Panc1 (cell line): ENCODE data around the gene UBE2E2. TPM values are rescaled to one million over a fixed set of nuclear protein-coding genes. Genes with fewer than 3 reads are reported as not detected.

Experiments used
- ATAC-seq: fragments of 200-7000 bp; cut with Tn5 transposase; 2 replicates; pipeline ENCODE4 v1.9.1; 2020; ENCODE audit warnings: mild to moderate bottlenecking, moderate library complexity
- BruUV-seq: library from RNA; stranded (reverse); fragments of 400-500 nt; replicated peaks from 2 replicates; lab custom pipeline; 2021; lab: Mats Ljungman, UMichigan
- CTCF ChIA-PET: fragments of 300-600 bp; sonication (Branson Sonifier 250); formaldehyde crosslinking; loops from one replicate; lab custom pipeline; 2022; ENCODE audit warnings: antibody characterized with exemption; lab: Charles Lee
- POLR2A ChIA-PET: fragments of 300-600 bp; sonication (Branson Sonifier 250); formaldehyde crosslinking; loops from one replicate; lab custom pipeline; 2022; ENCODE audit warnings: antibody characterized with exemption; lab: Charles Lee
- DNase-seq: peaks from one replicate; pipeline ENCODE4 v3.0.0-alpha.2; 2010; ENCODE audit warnings: low read depth, low spot score
- H3K27ac ChIP-seq: 2 replicates; pipeline ENCODE4 v1.5.1; 2011; ENCODE audit warnings: mild to moderate bottlenecking, low read length, inconsistent platforms
- H3K27me3 ChIP-seq: fragments of 200-500 bp; sonication (Bioruptor generic); 2 replicates; pipeline ENCODE4 v1.6.0; 2014; ENCODE audit warnings: low read length, inconsistent platforms; ENCODE audit not compliant: control insufficient read depth, insufficient read depth
- H3K36me3 ChIP-seq: fragments of 200-500 bp; sonication (Bioruptor generic); 2 replicates; pipeline ENCODE4 v1.5.1; 2014; ENCODE audit warnings: inconsistent platforms, mild to moderate bottlenecking, low read length, moderate library complexity; ENCODE audit not compliant: control insufficient read depth, insufficient read depth
- H3K4me1 ChIP-seq: 2 replicates; pipeline ENCODE4 v1.5.1; 2011; ENCODE audit warnings: inconsistent platforms, mild to moderate bottlenecking, low read length, moderate library complexity; ENCODE audit not compliant: control insufficient read depth, insufficient read depth
- H3K4me3 ChIP-seq, 2 experiments: 2 replicates each; pipeline ENCODE4 v1.5.1; 2011 to 2012; ENCODE audit warnings: low read depth in 2 of 2, low read length in 2 of 2, mild to moderate bottlenecking in 2 of 2, inconsistent platforms in 1 of 2, moderate library complexity in 1 of 2
- H3K9me3 ChIP-seq: fragments of 200-500 bp; sonication (Bioruptor generic); 2 replicates; pipeline ENCODE4 v1.5.1; 2014; ENCODE audit warnings: low read depth, mild to moderate bottlenecking, inconsistent platforms, low read length, moderate library complexity; ENCODE audit not compliant: control insufficient read depth, insufficient read depth
- POLR2AphosphoS5 ChIP-seq: IDR thresholded peaks from 2 replicates; pipeline ENCODE4 v1.6.1; 2012; ENCODE audit warnings: mild to moderate bottlenecking, low read depth, low read length, moderate library complexity
- SIN3A ChIP-seq: IDR thresholded peaks from 2 replicates; pipeline ENCODE4 v1.6.1; 2012; ENCODE audit warnings: low read depth, mild to moderate bottlenecking, low read length, moderate library complexity, borderline replicate concordance; ENCODE audit not compliant: insufficient read depth
- TCF7L2 ChIP-seq: IDR thresholded peaks from 2 replicates; pipeline ENCODE4 v1.6.1; 2011; ENCODE audit warnings: mild to moderate bottlenecking, low read depth, low read length, inconsistent platforms
- in situ Hi-C: cut with HindIII; loops from 2 replicates; pipeline ENCODE4 v1.10.0; 2016; ENCODE audit warnings: low sequenced_read_pairs, low pct_unique_long_range_greater_than_20kb
- intact Hi-C: fragments of 100-400 bp; cut with micrococcal nuclease; formaldehyde crosslinking; loops from one replicate; pipeline ENCODE4 v1.10.0; 2022; ENCODE audit not compliant: unreplicated experiment
- total RNA-seq: library from RNA; stranded (reverse); gene quantifications from one replicate; pipeline ENCODE4 v1.2.1, GENCODE V29; 2021; ENCODE audit not compliant: unreplicated experiment
- TF ChIP-seq, protein P1 (sequence below): fragments of 450-650 bp; IDR thresholded peaks from 2 replicates; pipeline ENCODE4 v1.5.1; 2017; ENCODE audit warnings: mild to moderate bottlenecking
- TF ChIP-seq, protein P2 (sequence below), 2 experiments: IDR thresholded peaks; 2 replicates each; pipeline ENCODE4 v1.6.1; 2011 to 2012; ENCODE audit warnings: low read depth in 2 of 2, control low read depth in 1 of 2, low read length in 1 of 2, mild to moderate bottlenecking in 1 of 2, moderate library complexity in 1 of 2; ENCODE audit not compliant: insufficient read depth in 1 of 2

Gene UBE2E2
- total RNA-seq, 1 experiment from 2014 or later: 38.2 TPM

DNA sequence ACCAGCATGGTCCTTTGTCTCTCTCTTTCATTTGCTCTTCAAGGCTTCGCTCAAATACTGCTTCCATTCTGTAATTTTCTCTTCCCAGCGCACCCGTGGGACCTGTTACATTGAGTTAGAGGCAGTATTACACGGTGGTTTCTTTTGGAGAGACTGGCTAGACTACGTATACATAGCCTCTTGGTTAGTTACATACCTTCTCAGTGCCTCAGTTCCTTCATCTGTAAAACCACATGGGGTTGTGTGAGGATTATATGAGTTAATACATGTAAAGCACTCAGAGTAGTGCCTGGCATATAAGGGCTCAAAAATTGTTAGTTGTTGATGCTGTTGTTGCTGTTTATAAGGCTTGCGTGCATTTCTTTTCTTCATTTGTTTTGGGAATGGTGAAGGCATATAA is 33.8 kb downstream of the UBE2E2 start:
- no peak overlapping the region for H3K27ac ChIP-seq
- ATAC-seq (no peak), DNase-seq (no peak)
- no peaks in the 10 kb centered on the region for H3K9me3 ChIP-seq
- H3K27me3 ChIP-seq: no peaks in the 10 kb centered on the region
- no peaks in the 10 kb centered on the region; the same call in 1 of the 2 replicates for H3K4me1 ChIP-seq
- no peaks in the 10 kb centered on the region for H3K36me3 ChIP-seq
- no TSS peak for BruUV-seq
- ChIA-PET POLR2A (interaction anchor here (0.6 kb wide), 1 partner anchor 36 kb away, joined by 3 read pairs; no protein-coding TSS in a partner anchor), CTCF (no interaction called here)
- intact Hi-C loops: no loop called here
- H3K4me3 ChIP-seq: no peak overlapping the region
- in situ Hi-C loops: no loop called here
- no peak for TF ChIP-seq SIN3A

DNA sequence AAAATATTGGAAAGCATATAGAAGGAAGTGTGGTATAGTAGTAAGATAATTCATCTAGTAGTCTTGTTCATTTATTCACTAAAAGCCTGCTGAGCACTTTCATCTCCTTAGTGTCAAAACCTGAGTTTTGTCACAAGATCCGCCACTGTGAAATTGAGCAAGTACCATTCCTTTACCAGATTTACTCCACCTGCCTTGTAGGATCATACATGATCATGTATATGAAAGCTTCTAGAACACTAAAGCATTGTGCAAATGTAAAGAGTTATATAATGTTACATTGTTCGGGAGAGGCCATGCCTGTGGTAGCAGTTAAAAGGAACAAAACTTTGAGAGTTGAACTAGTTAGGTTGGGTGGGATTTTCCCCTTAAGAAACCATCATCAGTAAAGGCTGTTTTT is 35.0 kb downstream of the UBE2E2 start:
- ChIA-PET POLR2A (no interaction called here), CTCF (no interaction called here)
- no peak for DNase-seq
- no peak overlapping the region for H3K27ac ChIP-seq
- no peaks in the 10 kb centered on the region; the same call in 1 of the 2 replicates for H3K4me1 ChIP-seq
- no peak overlapping the region for H3K4me3 ChIP-seq
- TF ChIP-seq, protein P1, sequence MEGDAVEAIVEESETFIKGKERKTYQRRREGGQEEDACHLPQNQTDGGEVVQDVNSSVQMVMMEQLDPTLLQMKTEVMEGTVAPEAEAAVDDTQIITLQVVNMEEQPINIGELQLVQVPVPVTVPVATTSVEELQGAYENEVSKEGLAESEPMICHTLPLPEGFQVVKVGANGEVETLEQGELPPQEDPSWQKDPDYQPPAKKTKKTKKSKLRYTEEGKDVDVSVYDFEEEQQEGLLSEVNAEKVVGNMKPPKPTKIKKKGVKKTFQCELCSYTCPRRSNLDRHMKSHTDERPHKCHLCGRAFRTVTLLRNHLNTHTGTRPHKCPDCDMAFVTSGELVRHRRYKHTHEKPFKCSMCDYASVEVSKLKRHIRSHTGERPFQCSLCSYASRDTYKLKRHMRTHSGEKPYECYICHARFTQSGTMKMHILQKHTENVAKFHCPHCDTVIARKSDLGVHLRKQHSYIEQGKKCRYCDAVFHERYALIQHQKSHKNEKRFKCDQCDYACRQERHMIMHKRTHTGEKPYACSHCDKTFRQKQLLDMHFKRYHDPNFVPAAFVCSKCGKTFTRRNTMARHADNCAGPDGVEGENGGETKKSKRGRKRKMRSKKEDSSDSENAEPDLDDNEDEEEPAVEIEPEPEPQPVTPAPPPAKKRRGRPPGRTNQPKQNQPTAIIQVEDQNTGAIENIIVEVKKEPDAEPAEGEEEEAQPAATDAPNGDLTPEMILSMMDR: no peak
- TF ChIP-seq TCF7L2 (no peak), POLR2AphosphoS5 (no peak), SIN3A (no peak)
- TF ChIP-seq, protein P2, sequence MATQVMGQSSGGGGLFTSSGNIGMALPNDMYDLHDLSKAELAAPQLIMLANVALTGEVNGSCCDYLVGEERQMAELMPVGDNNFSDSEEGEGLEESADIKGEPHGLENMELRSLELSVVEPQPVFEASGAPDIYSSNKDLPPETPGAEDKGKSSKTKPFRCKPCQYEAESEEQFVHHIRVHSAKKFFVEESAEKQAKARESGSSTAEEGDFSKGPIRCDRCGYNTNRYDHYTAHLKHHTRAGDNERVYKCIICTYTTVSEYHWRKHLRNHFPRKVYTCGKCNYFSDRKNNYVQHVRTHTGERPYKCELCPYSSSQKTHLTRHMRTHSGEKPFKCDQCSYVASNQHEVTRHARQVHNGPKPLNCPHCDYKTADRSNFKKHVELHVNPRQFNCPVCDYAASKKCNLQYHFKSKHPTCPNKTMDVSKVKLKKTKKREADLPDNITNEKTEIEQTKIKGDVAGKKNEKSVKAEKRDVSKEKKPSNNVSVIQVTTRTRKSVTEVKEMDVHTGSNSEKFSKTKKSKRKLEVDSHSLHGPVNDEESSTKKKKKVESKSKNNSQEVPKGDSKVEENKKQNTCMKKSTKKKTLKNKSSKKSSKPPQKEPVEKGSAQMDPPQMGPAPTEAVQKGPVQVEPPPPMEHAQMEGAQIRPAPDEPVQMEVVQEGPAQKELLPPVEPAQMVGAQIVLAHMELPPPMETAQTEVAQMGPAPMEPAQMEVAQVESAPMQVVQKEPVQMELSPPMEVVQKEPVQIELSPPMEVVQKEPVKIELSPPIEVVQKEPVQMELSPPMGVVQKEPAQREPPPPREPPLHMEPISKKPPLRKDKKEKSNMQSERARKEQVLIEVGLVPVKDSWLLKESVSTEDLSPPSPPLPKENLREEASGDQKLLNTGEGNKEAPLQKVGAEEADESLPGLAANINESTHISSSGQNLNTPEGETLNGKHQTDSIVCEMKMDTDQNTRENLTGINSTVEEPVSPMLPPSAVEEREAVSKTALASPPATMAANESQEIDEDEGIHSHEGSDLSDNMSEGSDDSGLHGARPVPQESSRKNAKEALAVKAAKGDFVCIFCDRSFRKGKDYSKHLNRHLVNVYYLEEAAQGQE (IDR thresholded peaks at IDR 0.05; ENCODE audit: insufficient read depth in 1 of 2, low read depth in 2 of 2, low read length in 1 of 2): no peak
- no peaks in the 10 kb centered on the region for H3K27me3 ChIP-seq
- no peak for ATAC-seq
- no TSS peak for BruUV-seq
- no peaks in the 10 kb centered on the region for H3K36me3 ChIP-seq
- intact Hi-C loops (no loop called here), in situ Hi-C loops (no loop called here)
- H3K9me3 ChIP-seq: no peaks in the 10 kb centered on the region

DNA sequence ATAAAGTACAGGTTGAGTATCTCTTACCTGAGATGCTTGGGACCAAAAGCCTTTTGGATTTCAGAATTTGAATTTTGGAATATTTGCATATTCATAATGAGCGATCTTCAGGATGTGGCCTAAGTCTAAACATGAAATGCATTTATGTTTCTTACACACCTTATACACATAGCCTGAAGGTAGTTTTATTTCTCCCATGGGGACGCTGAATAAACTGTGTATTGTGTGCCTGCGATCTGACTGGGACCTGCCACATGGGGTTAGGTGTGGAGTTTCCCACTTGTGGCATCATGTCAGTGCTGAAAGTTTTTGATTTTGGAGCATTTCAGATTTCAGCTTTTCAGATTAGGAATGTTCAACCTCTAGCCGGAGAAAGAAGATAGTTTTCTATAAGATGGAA is 35.5 kb downstream of the UBE2E2 start:
- no peaks in the 10 kb centered on the region for H3K9me3 ChIP-seq
- no peak for DNase-seq
- H3K27me3 ChIP-seq: no peaks in the 10 kb centered on the region
- H3K4me1 ChIP-seq: no peaks in the 10 kb centered on the region; the same call in 1 of the 2 replicates
- POLR2A ChIA-PET: no interaction called here
- BruUV-seq: no TSS peak
- intact Hi-C loops (no loop called here), in situ Hi-C loops (no loop called here)
- no peak for TF ChIP-seq SIN3A
- TF ChIP-seq TCF7L2: no peak
- TF ChIP-seq, protein P2 (IDR thresholded peaks at IDR 0.05; ENCODE audit: insufficient read depth in 1 of 2, low read depth in 2 of 2, low read length in 1 of 2): no peak
- TF ChIP-seq POLR2AphosphoS5: no peak
- TF ChIP-seq, protein P1: no peak
- no peaks in the 10 kb centered on the region for H3K36me3 ChIP-seq
- CTCF ChIA-PET: no interaction called here
- no peak overlapping the region for H3K4me3 ChIP-seq
- H3K27ac ChIP-seq: no peak overlapping the region
- ATAC-seq: no peak
